GM18870 (cell line): ENCODE data around the gene DNAL1.
"Not testable (repeated sequence)": the region's sequence is repeated elsewhere in the genome, so short reads cannot be mapped to it uniquely, and the experiment has no call there.

Experiments used
- ATAC-seq: cut with Tn5 transposase; IDR thresholded peaks from one replicate; pipeline ENCODE4 v1.9.1; 2021; ENCODE audit warnings: moderate library complexity; ENCODE audit not compliant: unreplicated experiment

The DNAL1 gene, protein sequence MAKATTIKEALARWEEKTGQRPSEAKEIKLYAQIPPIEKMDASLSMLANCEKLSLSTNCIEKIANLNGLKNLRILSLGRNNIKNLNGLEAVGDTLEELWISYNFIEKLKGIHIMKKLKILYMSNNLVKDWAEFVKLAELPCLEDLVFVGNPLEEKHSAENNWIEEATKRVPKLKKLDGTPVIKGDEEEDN

DNA sequence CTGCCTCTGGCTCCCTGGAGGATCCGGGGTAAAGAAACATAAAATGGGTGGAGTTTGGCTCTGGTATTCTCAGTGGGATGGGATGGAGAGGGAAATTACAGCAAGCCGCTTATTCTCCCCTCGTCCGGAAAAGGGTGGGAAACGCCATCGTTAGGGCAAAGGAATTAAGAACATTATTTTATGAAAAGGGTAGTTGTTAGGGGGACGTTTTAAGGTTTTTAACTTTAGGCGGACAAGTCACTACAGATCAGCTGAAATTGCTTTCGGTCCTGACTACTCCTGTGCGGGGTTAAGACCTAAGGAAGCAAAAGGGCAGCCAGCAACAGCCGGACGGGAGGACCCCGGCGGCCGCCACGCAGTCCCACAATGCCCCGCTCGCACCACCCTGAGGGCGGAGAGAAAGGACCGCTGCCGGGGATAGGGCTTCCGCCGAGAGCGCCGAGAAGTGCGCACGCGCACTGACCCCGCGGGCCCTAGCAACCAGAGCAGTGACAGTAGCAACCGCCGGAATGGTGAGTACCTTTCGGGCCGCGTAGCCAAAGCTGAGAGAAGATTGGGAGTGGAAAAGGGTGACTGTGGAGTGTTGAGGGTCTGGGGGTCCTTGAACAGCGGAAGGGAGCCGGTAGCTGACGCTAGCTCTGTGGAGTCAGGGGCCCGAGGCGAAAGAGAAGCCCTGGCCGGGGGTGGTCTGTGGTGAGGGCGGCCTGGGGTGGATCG, at the start of gene DNAL1:
Gene DNAL1 (plus strand): TSS at position 456 of the 717 bp plus-strand sequence. CDS start 54 bp downstream, at position 510.
- ATAC-seq, result peak; percentile 77

DNA sequence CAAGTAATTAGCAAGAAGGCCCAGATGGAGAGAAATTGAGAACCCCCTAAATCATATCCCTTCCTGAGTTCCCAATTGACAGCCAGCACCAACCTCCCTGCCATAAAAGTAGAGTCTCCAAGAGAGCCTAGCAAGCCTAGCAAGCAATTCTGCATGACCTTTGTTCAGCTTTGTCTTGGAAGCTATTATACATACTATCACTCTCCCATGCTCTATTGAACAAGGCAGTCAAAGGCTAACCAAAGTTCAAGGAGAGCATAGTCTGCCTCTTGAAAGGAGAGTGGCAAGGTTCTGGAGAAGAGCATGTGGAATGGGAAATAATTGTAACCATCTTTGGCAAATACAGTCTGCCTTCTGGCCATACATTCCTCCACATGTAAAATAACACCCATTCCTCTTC, 45.3 kb upstream of the DNAL1 start:
- no peak for ATAC-seq

DNA sequence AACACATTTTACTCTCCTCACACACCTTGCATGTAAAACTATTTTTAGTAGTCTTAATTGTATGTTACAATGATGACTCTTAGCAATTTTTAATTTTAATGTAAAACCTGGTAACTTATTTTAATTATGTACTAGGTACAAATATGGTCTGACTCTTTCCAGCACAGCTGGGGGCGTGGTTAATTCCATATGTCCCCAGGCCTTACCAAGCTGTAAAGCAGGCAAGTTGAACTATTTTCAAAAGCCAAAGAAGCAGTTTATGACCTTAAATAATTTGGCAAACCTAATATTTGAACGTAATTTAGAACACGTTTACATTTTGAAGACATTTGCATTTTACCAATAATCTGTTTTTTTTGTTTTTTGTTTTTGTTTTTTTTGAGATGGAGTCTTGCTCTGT, 41.8 kb upstream of the DNAL1 start:
- ATAC-seq, result no peak

DNA sequence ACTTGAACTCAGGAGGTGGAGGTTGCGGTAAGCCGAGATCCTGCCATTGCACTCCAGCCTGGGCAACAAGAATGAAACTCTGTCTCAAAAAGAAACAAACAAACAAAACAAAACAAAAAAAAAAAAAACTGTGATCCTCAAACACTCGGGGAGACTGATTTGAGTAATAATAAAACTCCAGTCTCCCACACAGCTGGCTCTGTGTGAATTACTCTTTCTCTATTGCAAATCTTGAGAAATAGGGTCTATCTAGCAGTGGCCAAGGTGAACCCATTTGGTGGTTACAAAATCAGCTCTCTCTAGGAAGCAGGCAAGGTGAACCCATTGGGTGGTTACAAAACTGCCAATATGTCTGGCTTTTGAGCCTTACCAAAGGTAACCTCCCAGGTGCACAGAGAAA, 38.5 kb upstream of the DNAL1 start:
- no peak for ATAC-seq

DNA sequence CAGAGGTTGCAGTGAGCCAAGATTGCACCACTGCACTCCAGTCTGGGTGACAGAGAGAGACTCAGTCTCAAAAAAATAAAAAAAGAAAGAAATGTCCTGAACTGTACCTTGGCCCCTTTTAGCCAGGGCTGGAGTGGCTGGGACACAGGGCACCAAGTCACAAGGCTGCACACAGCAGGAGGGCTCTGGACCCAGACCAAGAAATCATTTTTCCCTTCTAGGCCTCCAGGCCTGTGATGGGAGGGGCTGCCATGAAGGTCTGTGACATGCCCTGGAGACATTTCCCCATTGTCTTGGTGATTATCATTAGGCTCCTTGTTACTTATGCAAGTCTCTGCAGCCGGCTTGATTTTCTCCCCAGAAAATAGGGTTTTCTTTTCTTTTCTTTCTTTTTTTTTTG, 37.5 kb upstream of the DNAL1 start:
- no peak for ATAC-seq

DNA sequence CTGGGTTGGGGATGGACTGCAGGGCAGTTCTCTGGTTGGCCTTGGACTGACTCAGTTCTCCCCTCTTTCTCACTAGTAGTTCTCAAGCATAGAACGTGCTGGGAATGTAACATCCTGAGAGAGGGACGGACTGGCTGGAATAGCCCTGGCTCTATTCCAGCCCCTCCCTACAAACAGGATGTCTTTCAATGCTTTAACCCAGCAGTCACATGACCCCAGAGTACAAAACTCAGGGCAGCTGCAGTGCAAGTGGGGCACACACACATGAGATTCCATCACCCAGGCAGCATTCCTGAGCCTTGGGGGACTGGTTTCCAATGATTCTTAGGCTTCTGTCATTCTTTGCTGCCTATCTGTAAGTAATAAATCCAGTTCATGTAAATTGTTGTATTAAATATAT, 34.1 kb upstream of the DNAL1 start:
- ATAC-seq, result no peak

DNA sequence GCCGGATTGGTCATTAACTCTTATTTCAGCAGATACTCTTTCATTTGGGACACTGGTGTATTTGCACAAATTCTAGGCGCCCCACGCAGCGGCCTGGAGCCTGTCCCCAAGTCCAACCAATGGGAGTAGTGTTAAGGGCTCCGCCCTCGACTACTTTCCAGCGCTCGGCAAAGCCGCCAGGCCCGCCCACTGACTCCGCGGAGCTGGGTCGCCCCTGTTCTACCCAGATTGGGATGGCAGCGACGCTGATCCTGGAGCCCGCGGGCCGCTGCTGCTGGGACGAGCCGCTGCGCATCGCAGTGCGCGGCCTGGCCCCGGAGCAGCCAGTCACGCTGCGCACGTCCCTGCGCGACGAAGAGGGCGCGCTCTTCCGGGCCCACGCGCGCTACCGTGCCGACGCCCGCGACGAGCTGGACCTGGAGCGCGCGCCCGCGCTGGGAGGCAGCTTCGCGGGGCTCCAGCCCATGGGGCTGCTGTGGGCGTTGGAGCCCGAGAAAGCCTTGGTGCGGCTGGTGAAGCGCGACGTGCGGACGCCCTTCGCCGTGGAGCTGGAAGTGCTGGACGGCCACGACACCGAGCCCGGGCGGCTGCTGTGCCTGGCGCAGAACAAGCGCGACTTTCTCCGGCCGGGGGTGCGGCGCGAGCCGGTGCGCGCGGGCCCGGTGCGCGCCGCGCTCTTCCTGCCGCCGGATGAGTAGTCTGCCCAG, 32.3 kb upstream of the DNAL1 start, which contains the start of gene ACOT6:
Gene ACOT6 (plus strand): TSS at position 179 of the 707 bp plus-strand sequence. CDS start 55 bp downstream, at position 234.
- ATAC-seq, result no peak

DNA sequence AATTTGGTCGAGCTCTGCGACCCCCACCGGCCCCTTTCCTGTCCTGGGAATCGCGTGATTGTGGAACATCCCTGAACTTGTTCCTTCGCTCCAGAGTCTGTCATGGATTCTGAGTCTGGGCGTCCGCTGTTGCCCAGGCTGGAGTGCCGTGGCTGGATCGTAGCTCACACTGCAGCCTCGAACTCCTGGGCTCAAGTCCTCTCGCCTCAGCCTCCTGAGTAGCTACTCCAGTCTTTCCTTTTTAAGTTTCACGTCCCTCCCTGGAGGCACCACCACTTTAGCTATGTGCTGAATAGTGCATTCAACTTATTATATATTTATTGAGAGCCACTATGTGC, 31.8 kb upstream of the DNAL1 start:
- no peak for ATAC-seq

DNA sequence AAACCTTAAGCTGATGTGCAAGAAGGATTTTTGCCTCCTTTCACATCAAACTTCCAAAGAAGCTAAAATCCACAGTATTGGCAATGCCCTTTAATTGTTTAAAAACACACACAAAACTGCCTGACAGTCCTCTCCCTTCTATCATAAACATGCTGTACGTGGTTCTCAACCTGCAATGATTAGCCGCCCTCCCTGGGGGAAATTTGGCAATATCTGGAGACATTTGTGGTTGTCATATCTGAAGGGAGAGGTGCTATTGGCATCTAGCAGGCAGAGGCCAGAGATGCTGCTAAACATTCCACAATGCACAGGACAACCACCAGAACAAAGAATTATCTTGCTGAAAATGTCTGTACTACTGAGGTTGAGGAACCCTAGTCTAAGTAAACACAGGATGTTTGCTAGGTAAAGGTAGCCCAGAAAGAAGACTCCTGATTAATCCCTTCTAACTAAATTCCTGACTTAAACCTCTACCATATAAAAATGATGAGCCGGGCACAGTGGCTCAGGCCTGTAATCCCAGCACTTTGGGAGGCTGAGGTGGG, 31.3 kb upstream of the DNAL1 start:
- ATAC-seq, result no peak

DNA sequence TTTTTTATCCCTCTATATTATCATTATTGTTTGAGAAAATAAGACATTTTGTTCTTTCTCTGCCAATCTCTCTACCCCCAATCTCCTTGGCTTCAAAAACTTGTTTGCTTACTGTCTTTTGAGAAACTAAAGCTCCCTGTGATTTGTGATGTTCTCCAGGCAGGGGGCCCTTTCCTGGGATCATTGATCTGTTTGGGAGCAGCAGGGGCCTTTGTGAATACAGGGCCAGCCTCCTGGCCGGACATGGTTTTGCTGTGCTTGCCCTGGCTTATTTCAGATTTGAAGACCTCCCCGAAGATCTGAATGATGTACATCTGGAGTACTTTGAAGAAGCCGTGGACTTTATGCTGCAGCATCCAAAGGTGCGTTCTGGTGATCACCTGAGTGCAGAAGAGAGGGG, 28.0 kb upstream of the DNAL1 start:
- no peak for ATAC-seq

DNA sequence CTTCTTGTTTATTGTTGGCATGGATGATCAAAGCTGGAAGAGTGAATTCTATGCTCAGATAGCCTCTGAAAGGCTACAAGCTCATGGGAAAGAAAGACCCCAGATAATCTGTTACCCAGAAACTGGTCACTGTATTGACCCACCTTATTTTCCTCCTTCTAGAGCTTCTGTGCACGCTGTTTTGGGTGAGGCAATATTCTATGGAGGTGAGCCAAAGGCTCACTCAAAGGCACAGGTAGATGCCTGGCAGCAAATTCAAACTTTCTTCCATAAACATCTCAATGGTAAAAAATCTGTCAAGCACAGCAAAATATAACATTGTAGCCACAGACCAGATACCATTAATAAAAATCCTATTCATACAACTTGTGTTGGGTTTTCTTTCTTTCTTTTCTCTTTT, 25.3 kb upstream of the DNAL1 start:
- ATAC-seq, result no peak

DNA sequence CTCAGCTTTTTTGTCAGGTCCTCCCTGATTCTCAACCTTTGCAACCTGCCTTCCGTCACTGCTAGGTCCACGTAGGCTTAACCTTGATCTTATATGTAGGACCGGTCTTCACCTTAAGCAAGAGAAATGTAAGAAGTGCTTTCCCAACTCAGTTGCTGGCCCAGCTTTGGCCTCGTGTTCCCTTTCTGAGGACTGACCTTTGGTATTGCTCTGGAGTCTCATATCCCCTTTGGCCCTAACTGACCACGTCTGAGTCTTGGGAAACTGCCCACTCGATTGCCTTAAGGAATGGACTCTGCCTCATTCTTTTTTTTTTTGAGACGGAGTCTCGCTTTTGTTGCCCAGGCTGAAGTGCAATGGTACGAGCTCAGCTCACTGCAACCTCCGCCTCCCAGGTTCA, 24.5 kb upstream of the DNAL1 start:
- ATAC-seq, result no peak

DNA sequence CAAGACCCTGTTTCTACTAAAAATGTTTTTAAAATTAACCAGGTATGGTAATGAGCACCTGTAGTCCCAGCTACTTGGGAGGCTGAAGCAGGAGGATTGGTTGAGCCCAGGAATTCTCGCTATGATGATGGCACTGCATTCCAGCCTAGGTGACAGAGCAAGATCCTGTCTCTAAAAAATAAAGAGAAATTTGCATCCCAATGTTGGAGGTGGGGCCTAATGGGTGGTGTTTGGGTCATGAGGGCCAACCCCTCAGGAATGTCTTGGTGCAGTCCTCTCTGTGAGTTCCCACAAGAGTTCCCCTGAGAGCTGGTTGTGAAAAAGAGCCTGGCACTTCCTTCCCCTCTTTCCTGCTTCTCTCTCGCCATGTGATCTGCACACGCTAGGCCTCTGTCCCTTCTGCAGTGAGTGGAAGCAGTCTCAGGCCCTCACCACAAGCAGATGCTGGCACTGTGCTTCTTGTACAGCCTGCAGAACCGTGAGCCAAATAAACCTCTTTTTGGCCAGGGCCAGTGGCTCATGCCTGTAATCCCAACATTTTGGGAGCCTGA, 21.2 kb upstream of the DNAL1 start:
- no peak for ATAC-seq

DNA sequence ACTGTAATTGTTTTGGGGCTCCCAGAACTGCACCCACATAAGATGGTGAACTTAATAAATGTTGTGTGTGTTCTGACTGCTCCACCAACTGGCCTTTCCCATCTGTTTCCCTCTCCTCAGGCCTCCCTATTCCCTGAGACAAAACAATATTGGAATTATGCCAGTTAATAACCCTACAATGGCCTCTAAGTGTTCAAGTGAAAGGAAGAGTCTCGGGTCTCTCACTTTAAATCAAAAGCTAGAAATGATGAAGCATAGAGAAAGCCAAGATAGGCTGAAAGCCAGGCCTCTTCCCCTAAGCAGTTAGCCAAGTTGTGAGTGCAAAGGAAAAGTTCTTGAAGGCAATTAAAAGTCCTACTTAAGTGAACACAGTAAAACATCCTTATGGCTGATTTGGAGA, 19.1 kb upstream of the DNAL1 start:
- ATAC-seq, result no peak

DNA sequence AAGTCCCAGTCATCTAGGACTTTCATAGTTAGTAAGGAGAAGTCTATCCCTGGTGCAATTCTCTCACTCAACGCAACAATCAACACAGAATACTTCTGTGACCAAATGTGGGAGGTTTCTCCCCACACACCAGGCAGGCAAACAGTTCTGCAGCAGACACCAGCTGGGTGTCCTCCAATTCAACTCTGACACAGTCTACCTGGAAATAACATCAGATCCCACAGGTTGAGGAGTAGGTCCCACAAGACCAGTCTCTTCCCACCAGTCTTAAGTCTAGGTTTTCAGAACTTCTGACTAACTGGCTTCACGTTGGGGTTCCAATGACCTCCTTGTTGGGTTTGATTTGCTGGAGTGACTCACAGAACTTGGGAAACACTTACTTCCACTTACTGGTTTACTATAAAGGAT, 17.6 kb upstream of the DNAL1 start:
- no peak for ATAC-seq

DNA sequence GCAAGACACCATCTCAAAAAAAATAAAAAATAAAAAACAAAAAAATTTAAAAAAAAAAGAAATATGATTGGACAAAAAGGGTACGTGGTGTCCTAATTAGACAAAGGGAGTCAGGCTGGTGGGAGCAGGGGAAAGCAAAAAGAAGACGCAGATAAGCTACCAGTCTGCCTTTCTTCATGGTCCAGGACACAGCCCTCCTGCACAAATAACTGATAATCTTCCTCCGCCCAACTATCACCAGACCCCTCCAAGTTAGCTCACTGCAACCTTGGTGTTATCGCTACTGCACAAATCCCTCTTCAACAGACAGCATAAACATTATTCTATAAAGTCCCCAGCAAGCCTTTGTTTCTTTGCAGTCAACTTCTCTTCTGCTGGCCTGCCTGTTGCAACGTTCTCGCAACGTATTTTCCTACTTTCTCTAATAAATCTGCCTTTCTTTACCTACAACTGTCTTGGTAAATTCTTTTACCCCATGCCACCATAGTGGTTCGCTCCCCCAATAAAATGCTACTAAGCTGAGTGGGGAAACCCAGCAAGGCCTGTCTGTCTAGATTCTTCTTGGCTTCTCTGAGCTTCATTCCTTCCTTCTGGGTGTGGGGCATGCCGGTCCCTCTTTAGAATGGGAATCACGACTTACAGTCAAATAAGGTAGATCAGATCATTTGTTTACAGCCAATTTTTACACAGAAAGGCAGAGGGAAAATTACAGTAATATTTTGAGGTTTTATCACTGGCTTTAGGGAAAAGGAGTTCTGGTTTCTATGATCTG, 14.6 kb upstream of the DNAL1 start:
- no peak for ATAC-seq

DNA sequence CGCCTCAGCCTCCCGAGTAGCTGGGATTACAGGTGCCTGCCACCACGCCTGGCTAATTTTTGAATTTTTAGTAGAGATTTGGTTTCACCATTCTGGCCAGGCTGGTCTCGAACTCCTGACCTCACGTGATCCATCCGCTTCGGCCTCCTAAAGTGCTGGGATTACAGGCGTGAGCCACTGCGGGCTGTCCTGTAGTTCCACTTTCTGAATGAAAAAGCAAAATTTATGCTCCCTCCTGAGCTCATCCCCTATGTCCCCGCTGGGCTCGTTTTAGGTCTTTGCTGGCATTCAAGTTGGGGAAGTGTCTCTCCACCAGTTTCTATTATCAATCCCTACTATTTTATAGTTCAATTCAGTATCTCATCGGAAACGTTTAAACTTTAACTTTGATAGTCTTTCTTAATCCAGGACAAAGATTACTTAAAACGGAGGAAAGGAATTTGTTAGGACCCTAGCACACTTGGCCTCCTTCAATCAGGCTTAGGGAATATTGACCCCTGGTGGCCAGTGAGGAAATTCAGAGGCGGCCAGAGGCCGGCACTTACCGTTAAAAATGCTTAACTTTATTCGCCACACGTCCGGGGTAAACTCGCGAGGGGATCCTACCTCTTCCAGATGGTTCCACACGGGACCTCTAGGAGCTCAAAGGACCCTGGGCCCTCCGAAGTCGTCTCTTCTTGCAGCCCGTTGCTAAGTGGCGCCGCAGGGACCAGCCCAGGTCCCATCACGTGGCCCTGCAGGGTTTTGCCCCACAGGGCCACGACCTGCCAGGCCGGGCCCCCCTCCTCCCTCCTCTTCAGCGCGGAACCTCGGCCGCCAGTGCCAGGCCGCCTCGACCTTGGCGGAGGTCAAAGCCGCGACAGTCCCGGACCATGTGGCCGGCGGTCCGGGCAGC, 11.4 kb upstream of the DNAL1 start:
- no peak for ATAC-seq

DNA sequence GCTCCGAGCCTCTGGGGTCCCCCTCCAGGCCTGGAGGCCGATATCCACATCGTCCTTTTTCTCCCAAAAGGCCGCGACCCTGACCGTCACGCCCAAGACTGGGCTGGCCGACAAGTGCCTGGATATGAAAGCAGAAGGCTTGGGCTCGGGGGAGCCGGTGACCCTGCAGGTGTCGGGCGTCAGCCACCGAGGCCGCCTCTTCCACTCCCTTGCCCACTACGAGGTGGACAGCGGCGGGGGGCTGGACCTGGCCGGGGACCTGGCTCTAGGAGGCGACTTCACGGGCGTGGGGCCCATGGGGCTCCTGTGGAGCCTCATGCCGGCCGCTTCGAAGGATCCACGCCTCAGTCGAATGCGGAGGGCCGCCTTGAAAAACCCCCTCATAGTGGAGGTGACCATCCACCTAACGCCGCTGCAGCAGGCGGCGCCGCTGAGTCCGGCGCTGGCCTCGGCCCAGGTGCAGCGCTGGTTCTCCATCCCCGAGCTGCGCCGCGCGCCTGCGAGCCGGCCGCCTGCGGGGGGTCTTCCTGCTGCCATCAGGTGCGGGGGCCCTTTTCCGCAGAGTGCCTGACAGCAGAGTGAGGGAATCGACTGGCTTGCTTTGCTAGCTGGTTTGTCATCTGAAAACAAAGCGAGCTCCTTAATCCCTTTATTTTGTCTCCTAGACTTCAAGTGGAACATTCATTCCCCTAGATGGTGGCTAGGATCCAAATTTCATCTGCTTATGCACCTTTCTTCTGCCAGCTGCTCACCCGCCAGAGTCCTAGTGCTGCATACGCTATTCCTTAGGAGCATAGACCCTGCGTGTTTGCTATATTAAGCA, 10.6 kb upstream of the DNAL1 start:
- no peak for ATAC-seq

DNA sequence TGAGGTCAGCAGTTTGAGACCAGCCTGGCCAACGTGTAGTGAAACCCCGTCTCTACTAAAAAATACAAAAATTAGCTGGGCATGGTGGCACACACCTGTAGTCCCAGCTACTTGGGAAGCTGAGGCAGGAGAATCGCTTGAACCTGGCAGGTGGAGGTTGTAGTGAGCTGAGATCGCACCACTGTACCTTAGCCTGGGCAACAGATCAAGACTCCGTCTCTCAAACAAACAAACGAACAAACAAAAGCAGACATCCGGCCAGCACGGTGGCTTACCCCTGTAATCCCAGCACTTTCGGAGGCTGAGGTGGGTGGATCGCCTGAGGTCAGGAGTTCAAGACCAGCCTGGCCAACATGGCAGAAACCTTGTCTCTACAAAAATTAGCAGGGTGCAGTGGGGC, 8.4 kb upstream of the DNAL1 start:
- ATAC-seq, result not testable (repeated sequence)
